Fibroblast of skin of left quadriceps (primary cell): ENCODE results near the gene ZNF554.
"Not testable (repeated sequence)": the region's sequence is repeated elsewhere in the genome, so short reads cannot be mapped to it uniquely, and the experiment has no call there.

ENCODE experiments used
- DNase-seq, 2 experiments: peaks; one replicate each; pipeline ENCODE4 v3.0.0-alpha.2; 2013; ENCODE audit warnings: low read depth in 2 of 2

The ZNF554 gene

GRCh38 chr19:2867025-2867991, 47.6 kb downstream of the ZNF554 start, which contains the start of gene ZNF556:
Gene ZNF556 (plus strand): TSS chr19:2867335. CDS start chr19:2867422, 87 bp downstream.
- no peak for DNase-seq

GRCh38 chr19:2869618-2870017, 50.0 kb downstream of the ZNF554 start:
- no peak for DNase-seq

GRCh38 chr19:2872175-2872574, 52.5 kb downstream of the ZNF554 start:
- not testable (repeated sequence) for DNase-seq

- DNase-seq = no peak
These were observed 58.0 kb downstream of the ZNF554 start for GRCh38 chr19:2877398-2878331.

- no peak for DNase-seq
These were observed 64.2 kb downstream of the ZNF554 start for GRCh38 chr19:2883686-2884439.

GRCh38 chr19:2885736-2886135, 66.1 kb downstream of the ZNF554 start:
- DNase-seq = no peak
